Nephron progenitor cell (in vitro differentiated cells): ENCODE data around the gene CHRM2.

ENCODE experiments used
- DNase-seq: peaks from one replicate; pipeline ENCODE4 v3.0.0; 2021
- H3K27ac Mint-ChIP-seq: 2 replicates; pipeline ENCODE4 v1.8.0; 2021; ENCODE audit warnings: mild to moderate bottlenecking, moderate library complexity, mixed read lengths
- H3K27me3 Mint-ChIP-seq: 2 replicates; pipeline ENCODE4 v1.8.0; 2021; ENCODE audit warnings: mild to moderate bottlenecking, low read depth, mixed read lengths; ENCODE audit not compliant: poor library complexity
- H3K36me3 Mint-ChIP-seq: 2 replicates; pipeline ENCODE4 v1.8.0; 2021; ENCODE audit warnings: low read depth, mixed read lengths
- H3K4me1 Mint-ChIP-seq: 2 replicates; pipeline ENCODE4 v1.8.0; 2021; ENCODE audit warnings: mixed read lengths
- H3K4me3 Mint-ChIP-seq: 2 replicates; pipeline ENCODE4 v1.8.0; 2021; ENCODE audit warnings: mild to moderate bottlenecking, moderate library complexity, mixed read lengths
- H3K9me3 Mint-ChIP-seq: 2 replicates; pipeline ENCODE4 v1.8.0; 2021; ENCODE audit warnings: mild to moderate bottlenecking, moderate library complexity, mixed read lengths
- CTCF ChIP-seq: fragments of 200-600 bp; sonication (generic); IDR thresholded peaks from 2 replicates; pipeline ENCODE4 v1.5.0; 2021; ENCODE audit warnings: antibody characterized with exemption

Gene CHRM2

DNA sequence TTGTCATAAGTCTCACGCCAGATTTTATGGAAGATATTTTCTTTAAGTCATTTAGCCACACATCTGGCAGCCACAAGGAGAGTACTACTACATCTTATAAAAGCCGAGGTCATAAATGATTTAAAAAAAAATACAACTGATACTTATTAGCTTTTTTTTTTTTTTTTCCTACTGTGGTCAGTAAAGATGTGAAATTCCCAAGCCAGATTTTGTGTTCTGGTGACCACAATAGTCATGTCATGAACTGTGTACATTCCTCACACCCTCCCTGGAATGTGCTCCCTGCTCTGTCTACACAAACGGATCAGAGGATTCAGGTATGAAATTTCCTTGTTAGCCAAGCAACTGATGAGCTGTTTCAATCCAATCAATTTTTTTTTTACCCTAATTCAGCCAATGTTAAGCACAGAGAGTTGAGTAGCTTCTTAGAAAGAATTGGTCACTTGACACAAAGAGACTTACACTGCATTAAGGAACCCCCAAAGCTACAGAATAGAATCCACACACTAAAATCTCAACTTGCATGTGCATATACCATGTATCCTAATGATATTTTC lies 54.7 kb downstream of the CHRM2 start:
- Mint-ChIP-seq H3K4me1 (no peaks in the 10 kb centered on the region), H3K27me3 (no peaks in the 10 kb centered on the region), H3K27ac (no peak overlapping the region), H3K36me3 (no peaks in the 10 kb centered on the region), H3K4me3 (no peak overlapping the region), H3K9me3 (no peaks in the 10 kb centered on the region)
- TF ChIP-seq CTCF, result no peak
- no peak for DNase-seq

DNA sequence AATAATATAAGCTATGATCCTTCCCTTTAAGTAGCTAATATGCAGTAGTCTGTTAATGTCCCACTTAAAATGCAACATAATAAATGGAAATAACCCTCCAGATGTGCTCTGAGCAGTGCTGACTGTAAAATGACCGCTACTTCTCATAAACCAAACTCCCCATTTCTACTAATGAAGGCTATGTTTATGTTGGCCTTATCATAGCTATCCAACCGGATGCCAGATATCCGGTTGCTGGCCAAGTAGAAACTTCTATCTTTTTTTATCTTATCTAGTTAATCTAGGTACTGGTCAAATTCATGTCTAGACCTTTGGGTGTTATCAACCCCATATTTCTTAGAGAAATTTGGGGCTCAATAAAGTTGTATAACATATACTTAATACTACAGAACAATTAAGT lies 56.6 kb downstream of the CHRM2 start:
- no peaks in the 10 kb centered on the region for H3K27me3 Mint-ChIP-seq
- no peak overlapping the region for H3K27ac Mint-ChIP-seq
- DNase-seq, result no peak
- H3K9me3 Mint-ChIP-seq, result no peaks in the 10 kb centered on the region
- no peaks in the 10 kb centered on the region for H3K36me3 Mint-ChIP-seq
- no peak for TF ChIP-seq CTCF
- H3K4me3 Mint-ChIP-seq, result no peak overlapping the region
- no peaks in the 10 kb centered on the region for H3K4me1 Mint-ChIP-seq

DNA sequence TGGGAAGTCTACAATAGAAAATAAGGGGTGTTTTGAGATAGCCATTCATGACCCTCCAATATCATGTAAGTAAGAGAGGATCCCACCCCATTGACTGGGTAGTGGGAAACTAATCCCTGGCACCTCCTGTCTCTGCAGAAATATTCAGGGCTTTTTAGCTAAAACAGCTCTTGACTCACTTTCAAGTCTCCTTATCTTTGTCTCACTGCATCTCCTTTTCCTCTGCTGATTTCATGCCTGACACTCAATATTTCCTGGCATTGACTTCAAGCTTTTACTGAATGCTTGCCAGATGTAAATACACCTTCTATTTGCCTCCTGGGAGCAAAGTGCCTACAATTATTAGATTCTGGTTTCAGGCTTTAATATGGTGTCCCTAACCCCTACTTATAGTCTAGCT lies 57.1 kb downstream of the CHRM2 start:
- DNase-seq, result no peak

GRCh38 chr7:136931169-136931867 lies 62.9 kb downstream of the CHRM2 start:
- Mint-ChIP-seq H3K9me3 (no peaks in the 10 kb centered on the region), H3K27me3 (no peaks in the 10 kb centered on the region), H3K27ac (no peak overlapping the region), H3K4me3 (no peak overlapping the region), H3K36me3 (no peaks in the 10 kb centered on the region), H3K4me1 (no peaks in the 10 kb centered on the region)
- DNase-seq, result no peak
- TF ChIP-seq CTCF, result no peak

More for the DNA sequence above, 57.1 kb downstream of the CHRM2 start:
- H3K27me3 Mint-ChIP-seq, result no peaks in the 10 kb centered on the region
- no peaks in the 10 kb centered on the region for H3K4me1 Mint-ChIP-seq
- H3K36me3 Mint-ChIP-seq, result no peaks in the 10 kb centered on the region
- no peak overlapping the region for H3K4me3 Mint-ChIP-seq
- H3K9me3 Mint-ChIP-seq, result no peaks in the 10 kb centered on the region
- no peak for TF ChIP-seq CTCF
- H3K27ac Mint-ChIP-seq, result no peak overlapping the region

- H3K27ac Mint-ChIP-seq, result no peak overlapping the region
- no peaks in the 10 kb centered on the region for H3K9me3 Mint-ChIP-seq
- no peak overlapping the region for H3K4me3 Mint-ChIP-seq
- H3K4me1 Mint-ChIP-seq, result no peaks in the 10 kb centered on the region
- no peak for DNase-seq
- TF ChIP-seq CTCF, result no peak
- H3K36me3 Mint-ChIP-seq, result no peaks in the 10 kb centered on the region
- no peaks in the 10 kb centered on the region for H3K27me3 Mint-ChIP-seq
These were observed 69.0 kb downstream of the CHRM2 start for GRCh38 chr7:136937436-136937835.

- H3K27me3 Mint-ChIP-seq, result no peaks in the 10 kb centered on the region
- no peaks in the 10 kb centered on the region for H3K4me1 Mint-ChIP-seq
- no peak for DNase-seq
- no peak overlapping the region for H3K4me3 Mint-ChIP-seq
- TF ChIP-seq CTCF, result no peak
- H3K36me3 Mint-ChIP-seq, result no peaks in the 10 kb centered on the region
- no peak overlapping the region for H3K27ac Mint-ChIP-seq
- no peaks in the 10 kb centered on the region for H3K9me3 Mint-ChIP-seq
These were observed 70.0 kb downstream of the CHRM2 start for GRCh38 chr7:136938476-136938875.
